ENCODE data around the gene KDM4B. TPM values are rescaled to one million over a fixed set of nuclear protein-coding genes. Genes with fewer than 3 reads are reported as not detected.
A peak's percentile ranks its signal among the peaks of the same experiment; 100 is the strongest.

KDM4B gene
- total and polyA plus RNA-seq, 4 donors, result 16.6 to 43.6 (median 28.0) TPM

DNA sequence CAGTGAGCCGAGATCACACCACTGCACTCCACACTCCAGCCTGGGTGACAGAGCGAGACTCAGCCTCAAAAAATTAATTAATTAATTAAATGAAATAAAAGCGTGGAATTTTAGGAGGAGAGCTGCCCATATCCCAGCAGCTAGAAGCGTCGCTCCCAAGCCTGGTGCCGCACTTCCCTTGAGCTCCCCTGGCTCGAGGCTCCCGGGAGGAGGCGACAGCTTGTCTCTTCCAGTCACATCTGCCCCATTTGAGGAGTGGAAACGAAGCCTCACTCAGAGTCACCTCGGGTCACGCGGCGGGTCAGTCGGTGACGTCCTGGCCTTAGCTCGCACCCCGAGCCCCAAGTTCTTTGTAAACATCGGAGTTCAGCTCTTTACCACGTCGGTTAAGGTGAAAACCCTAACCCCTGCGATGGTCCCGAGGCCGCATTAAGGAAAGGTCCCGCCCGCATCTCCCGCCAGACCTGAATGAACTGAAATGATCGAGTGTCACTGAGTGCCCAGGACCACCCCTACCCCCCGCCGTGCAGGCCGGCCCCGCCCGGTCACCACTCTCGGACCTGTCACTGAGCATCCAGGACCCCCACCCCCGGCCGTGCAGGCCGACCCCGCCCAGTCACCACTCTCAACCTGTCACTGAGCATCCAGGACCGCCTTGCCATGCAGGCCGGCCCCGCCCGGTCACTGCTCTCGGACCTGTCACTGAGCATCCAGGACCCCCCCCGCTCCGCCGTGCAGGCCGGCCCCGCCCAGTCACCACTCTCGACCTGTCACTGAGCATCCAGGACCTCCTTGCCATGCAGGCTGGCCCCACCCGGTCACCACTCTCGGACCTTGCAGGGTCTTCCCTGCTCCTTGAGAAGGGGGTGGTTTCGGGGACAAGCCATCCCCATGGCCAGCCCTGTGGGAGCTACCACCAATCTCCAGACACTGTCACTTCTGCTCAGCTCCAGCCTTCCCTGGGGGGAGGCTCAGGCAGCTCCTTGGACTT is 176.9 kb downstream of the KDM4B start:
- Histone ChIP-seq H3K4me3 (ENCODE audit: low read depth, low read length) (no peak overlapping the region), H3K27ac (ENCODE audit: low read depth, low read length) (no peak overlapping the region), H3K9me3 (ENCODE audit: control insufficient read depth, insufficient read depth, low read length) (no peaks in the 10 kb centered on the region), H3K4me1 (ENCODE audit: control insufficient read depth, insufficient read depth, low read length) (peaks cover 31% of the 10 kb centered on the region), H3K36me3 (ENCODE audit: control insufficient read depth, insufficient read depth, low read length) (peaks cover 98% of the 10 kb centered on the region), H3K27me3 (ENCODE audit: control insufficient read depth, insufficient read depth, low read length) (no peaks in the 10 kb centered on the region)
- 92% methylated on average over 46 of the region's 52 CpGs for WGBS (ENCODE audit: insufficient coverage)
- no peak for DNase-seq (ENCODE audit: low read depth in 4 of 6, low spot score in 6 of 6)

- Histone ChIP-seq H3K36me3 (ENCODE audit: control insufficient read depth, insufficient read depth, low read length) (peaks cover 97% of the 10 kb centered on the region), H3K4me3 (ENCODE audit: low read depth, low read length) (no peak overlapping the region), H3K27ac (ENCODE audit: low read depth, low read length) (peak overlapping the region; percentile 57), H3K4me1 (ENCODE audit: control insufficient read depth, insufficient read depth, low read length) (peaks cover 31% of the 10 kb centered on the region), H3K9me3 (ENCODE audit: control insufficient read depth, insufficient read depth, low read length) (no peaks in the 10 kb centered on the region), H3K27me3 (ENCODE audit: control insufficient read depth, insufficient read depth, low read length) (no peaks in the 10 kb centered on the region)
- 91% methylated on average over 22 of the region's 31 CpGs for WGBS (ENCODE audit: insufficient coverage)
- no peak for DNase-seq (ENCODE audit: low read depth in 4 of 6, low spot score in 6 of 6)
Observed at GRCh38 chr19:5147074-5147977, 178.4 kb downstream of the KDM4B start.

- peak in 2 of 6 donors; percentile 22 to 61 for DNase-seq (ENCODE audit: low read depth in 4 of 6, low spot score in 6 of 6)
Observed at GRCh38 chr19:5147978-5148793, 179.3 kb downstream of the KDM4B start.

GRCh38 chr19:5148794-5149190 is 179.9 kb downstream of the KDM4B start:
- H3K4me1 ChIP-seq (ENCODE audit: control insufficient read depth, insufficient read depth, low read length), result peaks cover 31% of the 10 kb centered on the region
- no peak overlapping the region for H3K27ac ChIP-seq (ENCODE audit: low read depth, low read length)
- 91% methylated on average over 14 of the region's 15 CpGs for WGBS (ENCODE audit: insufficient coverage)
- DNase-seq (ENCODE audit: low read depth in 4 of 6, low spot score in 6 of 6), result no peak
- no peak overlapping the region for H3K4me3 ChIP-seq (ENCODE audit: low read depth, low read length)
- H3K36me3 ChIP-seq (ENCODE audit: control insufficient read depth, insufficient read depth, low read length), result peaks cover 92% of the 10 kb centered on the region
- no peaks in the 10 kb centered on the region for H3K9me3 ChIP-seq (ENCODE audit: control insufficient read depth, insufficient read depth, low read length)
- no peaks in the 10 kb centered on the region for H3K27me3 ChIP-seq (ENCODE audit: control insufficient read depth, insufficient read depth, low read length)

More at GRCh38 chr19:5147978-5148793, 179.3 kb downstream of the KDM4B start:
- 82% methylated on average over 39 of the region's 42 CpGs for WGBS (ENCODE audit: insufficient coverage)
- no peaks in the 10 kb centered on the region for H3K27me3 ChIP-seq (ENCODE audit: control insufficient read depth, insufficient read depth, low read length)
- no peaks in the 10 kb centered on the region for H3K9me3 ChIP-seq (ENCODE audit: control insufficient read depth, insufficient read depth, low read length)
- H3K4me1 ChIP-seq (ENCODE audit: control insufficient read depth, insufficient read depth, low read length), result peaks cover 31% of the 10 kb centered on the region
- H3K27ac ChIP-seq (ENCODE audit: low read depth, low read length), result peak overlapping the region; percentile 57
- H3K36me3 ChIP-seq (ENCODE audit: control insufficient read depth, insufficient read depth, low read length), result peaks cover 92% of the 10 kb centered on the region
- H3K4me3 ChIP-seq (ENCODE audit: low read depth, low read length), result no peak overlapping the region

DNA sequence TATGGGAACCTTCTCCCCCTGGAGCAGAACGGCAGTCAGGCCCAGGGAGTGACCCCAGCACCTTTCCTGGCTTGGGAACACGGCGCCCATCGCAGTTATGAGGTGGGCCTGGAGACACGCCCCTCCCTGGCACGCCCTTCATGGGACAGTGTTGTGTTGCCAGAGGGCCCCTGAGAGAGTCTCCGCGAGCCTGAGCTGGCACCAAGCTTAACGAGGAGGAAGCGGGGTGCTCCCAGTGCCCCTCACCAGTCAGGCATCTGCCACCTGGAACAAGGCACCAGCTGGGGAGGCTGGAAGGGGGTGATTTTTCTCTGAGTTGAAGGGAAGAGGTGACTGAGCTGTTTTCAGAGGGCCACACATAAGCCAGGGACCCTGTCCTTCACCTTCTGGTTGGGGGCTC is 180.6 kb downstream of the KDM4B start:
- Histone ChIP-seq H3K4me3 (ENCODE audit: low read depth, low read length) (no peak overlapping the region), H3K4me1 (ENCODE audit: control insufficient read depth, insufficient read depth, low read length) (peaks cover 31% of the 10 kb centered on the region), H3K36me3 (ENCODE audit: control insufficient read depth, insufficient read depth, low read length) (peaks cover 91% of the 10 kb centered on the region), H3K27me3 (ENCODE audit: control insufficient read depth, insufficient read depth, low read length) (no peaks in the 10 kb centered on the region), H3K27ac (ENCODE audit: low read depth, low read length) (no peak overlapping the region), H3K9me3 (ENCODE audit: control insufficient read depth, insufficient read depth, low read length) (no peaks in the 10 kb centered on the region)
- DNase-seq (ENCODE audit: low read depth in 4 of 6, low spot score in 6 of 6), result no peak
- 80% methylated on average over 10 of the region's 10 CpGs for WGBS (ENCODE audit: insufficient coverage)

- Histone ChIP-seq H3K9me3 (ENCODE audit: control insufficient read depth, insufficient read depth, low read length) (no peaks in the 10 kb centered on the region), H3K4me1 (ENCODE audit: control insufficient read depth, insufficient read depth, low read length) (peaks cover 34% of the 10 kb centered on the region), H3K27ac (ENCODE audit: low read depth, low read length) (no peak overlapping the region), H3K4me3 (ENCODE audit: low read depth, low read length) (no peak overlapping the region), H3K27me3 (ENCODE audit: control insufficient read depth, insufficient read depth, low read length) (no peaks in the 10 kb centered on the region), H3K36me3 (ENCODE audit: control insufficient read depth, insufficient read depth, low read length) (peaks cover 89% of the 10 kb centered on the region)
- DNase-seq (ENCODE audit: low read depth in 4 of 6, low spot score in 6 of 6), result no peak
- 79% methylated on average over 29 of the region's 36 CpGs for WGBS (ENCODE audit: insufficient coverage)
Observed at GRCh38 chr19:5149932-5150901, 181.3 kb downstream of the KDM4B start.

GRCh38 chr19:5150902-5151741 is 182.2 kb downstream of the KDM4B start:
- no peaks in the 10 kb centered on the region for H3K9me3 ChIP-seq (ENCODE audit: control insufficient read depth, insufficient read depth, low read length)
- no peak overlapping the region for H3K4me3 ChIP-seq (ENCODE audit: low read depth, low read length)
- no peaks in the 10 kb centered on the region for H3K27me3 ChIP-seq (ENCODE audit: control insufficient read depth, insufficient read depth, low read length)
- 76% methylated on average over 46 of the region's 52 CpGs for WGBS (ENCODE audit: insufficient coverage)
- H3K4me1 ChIP-seq (ENCODE audit: control insufficient read depth, insufficient read depth, low read length), result peaks cover 40% of the 10 kb centered on the region
- peaks cover 80% of the 10 kb centered on the region for H3K36me3 ChIP-seq (ENCODE audit: control insufficient read depth, insufficient read depth, low read length)
- peak in 1 of 6 donors; percentile 28 for DNase-seq (ENCODE audit: low read depth in 4 of 6, low spot score in 6 of 6)
- H3K27ac ChIP-seq (ENCODE audit: low read depth, low read length), result no peak overlapping the region
